DLD1 (cell line): ENCODE measurements around the gene CYP2A6.
"Not testable (repeated sequence)": the region's sequence is repeated elsewhere in the genome, so short reads cannot be mapped to it uniquely, and the experiment has no call there.

Experiments
- in situ Hi-C: cut with HindIII; loops from 2 replicates; pipeline ENCODE4 v1.10.0; 2017; ENCODE audit warnings: low sequenced_read_pairs

The CYP2A6 gene, protein sequence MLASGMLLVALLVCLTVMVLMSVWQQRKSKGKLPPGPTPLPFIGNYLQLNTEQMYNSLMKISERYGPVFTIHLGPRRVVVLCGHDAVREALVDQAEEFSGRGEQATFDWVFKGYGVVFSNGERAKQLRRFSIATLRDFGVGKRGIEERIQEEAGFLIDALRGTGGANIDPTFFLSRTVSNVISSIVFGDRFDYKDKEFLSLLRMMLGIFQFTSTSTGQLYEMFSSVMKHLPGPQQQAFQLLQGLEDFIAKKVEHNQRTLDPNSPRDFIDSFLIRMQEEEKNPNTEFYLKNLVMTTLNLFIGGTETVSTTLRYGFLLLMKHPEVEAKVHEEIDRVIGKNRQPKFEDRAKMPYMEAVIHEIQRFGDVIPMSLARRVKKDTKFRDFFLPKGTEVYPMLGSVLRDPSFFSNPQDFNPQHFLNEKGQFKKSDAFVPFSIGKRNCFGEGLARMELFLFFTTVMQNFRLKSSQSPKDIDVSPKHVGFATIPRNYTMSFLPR

DNA sequence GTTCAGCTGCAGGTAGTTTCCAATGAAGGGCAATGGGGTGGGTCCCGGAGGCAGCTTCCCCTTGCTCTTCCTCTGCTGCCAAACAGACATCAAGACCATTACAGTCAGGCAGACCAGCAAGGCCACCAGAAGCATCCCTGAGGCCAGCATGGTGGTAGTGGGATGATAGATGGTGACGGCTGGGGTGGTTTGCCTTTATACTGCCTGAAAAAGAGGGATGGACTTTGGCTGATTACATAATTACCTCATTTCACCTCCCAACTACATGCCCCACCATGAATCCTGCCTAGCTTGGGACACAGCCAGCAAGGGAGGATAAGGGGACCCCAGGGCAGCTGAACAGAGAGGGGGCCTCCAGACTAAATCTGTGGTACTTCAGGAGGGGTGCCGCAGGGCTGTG, at the start of gene CYP2A6:
TSS of gene CYP2A6 (minus strand) at position 171 of the 400 bp plus-strand sequence. CDS start at position 150, 21 bp downstream.
- in situ Hi-C loops = not testable (repeated sequence)

DNA sequence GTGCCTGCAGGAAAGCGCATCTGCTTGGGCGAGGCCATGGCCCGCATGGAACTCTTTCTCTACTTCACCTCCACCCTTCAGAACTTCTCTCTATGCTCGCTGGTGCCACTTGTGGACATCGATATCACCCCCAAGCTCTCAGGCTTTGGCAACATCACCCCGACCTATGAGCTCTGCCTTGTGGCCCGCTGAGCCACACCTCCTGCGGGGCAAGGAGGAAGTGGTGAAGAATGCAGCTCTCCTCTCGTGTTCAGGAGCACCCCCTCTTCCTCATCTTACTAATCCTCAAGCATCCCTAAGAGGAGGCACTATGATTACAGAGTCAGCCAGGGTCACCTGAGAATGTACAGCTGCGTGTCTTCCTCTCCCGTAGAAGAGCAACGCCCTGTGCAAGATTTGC, 49.7 kb upstream of the CYP2A6 start:
- in situ Hi-C loops = not testable (repeated sequence)

DNA sequence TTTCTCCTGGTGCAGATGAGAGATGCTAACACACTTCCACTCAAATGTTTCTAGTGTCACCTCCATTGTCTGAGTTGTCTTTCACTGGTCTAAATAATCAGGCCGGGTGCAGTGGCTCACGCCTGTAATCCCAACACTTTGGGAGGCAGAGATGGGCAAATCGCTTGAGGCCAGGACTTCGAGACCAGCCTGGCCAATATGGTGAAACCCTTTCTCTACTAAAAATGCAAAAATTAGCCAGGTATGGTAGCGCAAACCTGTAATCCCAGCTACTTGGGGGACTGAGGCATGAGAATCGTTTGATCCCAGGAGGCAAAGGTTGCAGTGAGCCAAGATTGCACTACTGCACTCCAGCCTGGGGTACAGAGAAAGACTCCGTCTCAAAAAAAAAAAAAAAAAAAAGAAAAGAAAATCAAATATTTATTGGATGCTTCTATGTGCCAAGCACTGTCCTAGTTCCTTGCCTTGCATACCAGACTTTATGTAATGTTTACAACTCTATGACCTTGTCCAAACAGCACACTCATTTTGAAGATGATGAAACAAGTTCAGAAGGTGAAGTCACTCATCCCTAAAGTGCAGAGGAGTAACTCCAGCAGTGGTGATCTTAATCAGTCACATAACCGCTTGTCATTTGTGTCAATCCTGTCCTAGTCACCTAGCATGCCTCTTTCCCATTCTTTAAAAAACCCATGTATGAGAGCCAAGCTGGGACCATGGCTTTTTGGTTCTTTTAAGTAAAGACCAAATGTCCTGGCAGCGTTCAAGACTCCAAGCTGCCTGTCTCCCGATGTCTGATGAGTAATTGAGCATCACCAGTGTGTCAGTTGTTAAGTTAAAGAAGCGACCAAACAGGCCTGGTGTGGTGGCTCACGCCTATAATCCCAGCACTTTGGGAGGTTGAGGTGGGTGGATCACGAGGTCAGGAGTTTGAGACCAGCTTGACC, 46.9 kb upstream of the CYP2A6 start:
- in situ Hi-C loops = not testable (repeated sequence)

DNA sequence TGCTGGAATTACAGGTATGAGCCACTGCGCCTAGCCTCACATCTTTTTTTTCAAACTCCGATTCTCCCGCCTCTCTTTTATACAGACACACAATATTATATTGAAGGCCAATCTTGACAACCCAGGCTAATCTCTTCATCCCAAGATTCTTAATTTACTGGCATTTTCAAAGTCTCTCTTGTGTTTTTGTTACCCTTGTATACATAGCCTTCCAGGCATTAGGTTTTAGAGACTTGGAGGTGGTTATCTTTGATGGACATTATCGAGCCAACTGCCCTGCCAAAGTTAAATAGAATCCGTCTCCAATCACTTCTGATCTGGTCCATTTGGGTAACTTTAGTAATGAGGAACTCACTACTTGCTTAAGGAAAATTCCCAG, 46.2 kb upstream of the CYP2A6 start:
- in situ Hi-C loops = no loop called here

DNA sequence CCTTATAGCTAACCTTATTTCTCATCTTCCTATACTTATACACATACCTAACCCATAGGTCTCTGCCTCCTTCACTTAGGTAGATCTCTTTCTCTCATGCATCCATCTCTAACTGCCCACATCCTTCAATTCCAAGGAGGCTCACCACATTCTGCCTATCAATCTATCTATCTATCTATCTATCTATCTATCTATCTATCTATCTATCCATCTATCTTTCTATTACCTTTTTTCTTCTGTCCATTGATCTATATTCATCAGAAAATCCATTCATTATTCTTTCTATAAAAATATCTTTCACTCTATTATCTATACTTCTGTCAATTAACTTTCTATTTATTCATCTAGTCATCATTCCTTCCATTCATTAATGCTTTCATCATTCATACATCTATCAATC, 42.9 kb upstream of the CYP2A6 start:
- in situ Hi-C loops = no loop called here

DNA sequence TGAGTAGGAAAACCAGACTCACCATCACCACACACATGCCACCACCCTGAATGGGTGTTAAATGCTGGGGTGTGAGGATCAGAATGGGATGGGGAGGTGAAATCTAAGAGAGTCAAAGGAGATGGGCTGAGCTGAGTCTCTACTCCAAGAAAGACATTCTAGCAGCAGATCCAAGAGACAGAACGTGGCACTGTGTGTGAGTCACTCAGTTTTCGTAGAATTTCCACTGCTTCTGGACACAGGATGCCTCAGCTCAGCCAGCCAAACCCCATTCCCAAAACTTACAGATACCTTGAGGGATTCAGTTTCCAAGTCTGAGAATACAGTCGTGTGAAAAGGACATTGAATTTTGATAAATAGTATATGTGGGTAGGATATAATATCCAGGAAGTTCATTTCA, 39.1 kb upstream of the CYP2A6 start:
- in situ Hi-C loops = no loop called here

DNA sequence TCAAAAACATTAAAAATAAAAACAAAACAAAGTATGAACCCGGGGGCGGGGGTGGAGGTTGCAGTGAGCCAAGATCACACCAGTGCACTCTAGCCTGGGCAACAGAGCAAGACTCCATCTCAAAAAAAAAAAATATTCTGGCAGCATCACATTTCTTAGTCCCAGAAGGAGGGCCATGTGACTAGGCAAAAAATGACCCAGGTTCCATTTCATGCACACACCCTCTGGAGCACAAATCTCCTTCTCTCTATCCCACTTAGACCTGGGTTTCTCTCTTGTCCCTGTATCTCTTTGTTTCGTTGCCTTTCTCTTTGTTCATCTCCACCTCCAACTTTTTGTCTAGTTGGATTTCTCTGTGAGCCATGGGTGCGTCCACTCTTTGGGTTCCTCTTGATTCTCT, 37.9 kb upstream of the CYP2A6 start:
- in situ Hi-C loops = no loop called here

DNA sequence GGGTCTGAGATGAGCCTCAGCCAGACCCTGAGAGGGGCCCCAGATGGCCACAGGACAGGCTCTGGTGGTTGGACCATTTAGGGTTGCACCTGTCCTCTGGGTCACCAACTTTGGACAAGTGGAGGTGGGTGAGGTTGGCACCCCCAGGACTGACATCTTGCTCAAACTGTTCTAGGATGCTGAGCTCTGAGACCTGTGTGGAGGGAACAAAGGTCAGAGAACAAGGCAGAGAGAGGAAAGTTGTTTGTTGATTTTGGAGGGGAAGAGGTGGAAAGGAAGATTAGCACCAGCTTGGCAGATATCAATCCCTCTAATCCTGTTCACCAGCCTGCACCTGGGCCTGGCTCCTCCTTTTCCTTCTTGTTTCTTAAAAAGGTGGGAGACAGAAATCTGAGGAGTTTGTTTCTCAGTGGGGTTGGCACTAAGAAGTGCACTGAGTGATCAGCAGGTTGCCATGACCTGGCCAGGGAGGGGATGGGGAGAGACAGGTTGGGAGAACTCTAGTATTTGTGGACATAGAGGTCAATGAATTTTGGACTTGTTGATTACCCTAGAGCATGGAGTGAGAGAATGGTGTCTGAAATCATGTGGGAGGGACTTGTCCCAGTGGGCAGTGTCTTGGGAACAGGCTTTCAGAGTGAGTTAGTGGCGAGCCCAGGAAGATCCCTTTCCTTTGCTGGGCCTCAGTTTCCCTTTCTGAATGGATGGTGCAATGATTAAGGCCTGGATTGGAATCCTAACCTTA, 34.1 kb upstream of the CYP2A6 start:
- in situ Hi-C loops = not testable (repeated sequence)

DNA sequence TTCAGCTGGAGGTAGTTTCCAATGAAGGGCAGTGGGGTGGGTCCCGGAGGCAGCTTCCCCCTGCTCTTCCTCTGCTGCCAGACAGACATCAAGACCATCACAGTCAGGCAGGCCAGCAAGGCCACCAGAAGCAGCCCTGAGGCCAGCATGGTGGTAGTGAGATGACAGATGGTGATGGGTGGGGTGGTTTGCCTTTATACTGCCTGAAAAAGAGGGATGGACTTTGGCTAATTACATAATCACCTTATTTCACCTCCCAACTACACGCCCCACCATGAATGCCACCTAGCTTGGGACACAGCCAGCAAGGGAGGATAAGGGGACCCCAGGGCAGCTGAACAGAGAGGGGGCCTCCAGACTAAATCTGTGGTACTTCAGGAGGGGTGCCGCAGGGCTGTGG, 31.8 kb upstream of the CYP2A6 start, which contains the start of gene CYP2A7:
TSS of gene CYP2A7 (minus strand) at position 170 of the 400 bp plus-strand sequence. CDS start at position 149, 21 bp downstream.
- in situ Hi-C loops = not testable (repeated sequence)

DNA sequence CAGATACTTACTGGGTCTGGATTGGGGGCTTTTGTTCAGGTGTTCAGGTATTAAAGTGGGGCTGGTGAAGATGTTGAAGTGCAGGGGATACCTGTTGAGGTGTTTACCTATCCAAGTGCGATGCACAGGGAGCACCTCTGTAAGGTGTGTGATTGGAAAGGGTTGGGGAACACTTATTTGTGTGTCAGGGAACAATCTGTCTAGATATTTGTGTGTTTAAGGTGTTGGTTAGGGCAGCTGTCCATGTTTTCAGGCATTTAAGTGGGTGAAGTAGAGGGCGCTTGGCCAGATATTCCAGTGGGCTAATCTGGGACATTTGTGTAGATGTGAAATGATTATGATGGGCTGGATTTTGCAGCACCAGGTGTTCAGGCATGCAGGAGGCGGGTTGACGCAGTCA, 29.1 kb upstream of the CYP2A6 start:
- in situ Hi-C loops = not testable (repeated sequence)

DNA sequence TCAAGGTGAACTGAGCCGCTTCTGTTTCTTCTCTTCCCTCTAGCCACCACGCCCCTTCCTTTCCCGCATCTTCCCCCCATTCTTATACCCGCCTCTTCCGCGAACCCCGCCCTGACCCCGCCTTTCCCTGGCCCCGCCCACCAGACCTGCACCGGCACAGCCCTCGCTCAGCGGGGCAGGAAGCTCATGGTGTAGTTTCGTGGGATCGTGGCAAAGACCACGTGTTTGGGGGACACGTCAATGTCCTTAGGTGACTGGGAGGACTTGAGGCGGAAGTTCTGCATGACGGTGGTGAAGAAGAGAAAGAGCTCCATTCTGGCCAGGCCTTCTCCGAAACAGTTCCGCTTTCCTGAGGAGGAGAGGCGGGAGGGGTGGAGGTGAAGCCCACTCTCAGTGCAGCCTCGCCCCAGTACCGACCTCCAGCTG, 25.3 kb upstream of the CYP2A6 start:
- in situ Hi-C loops = not testable (repeated sequence)

DNA sequence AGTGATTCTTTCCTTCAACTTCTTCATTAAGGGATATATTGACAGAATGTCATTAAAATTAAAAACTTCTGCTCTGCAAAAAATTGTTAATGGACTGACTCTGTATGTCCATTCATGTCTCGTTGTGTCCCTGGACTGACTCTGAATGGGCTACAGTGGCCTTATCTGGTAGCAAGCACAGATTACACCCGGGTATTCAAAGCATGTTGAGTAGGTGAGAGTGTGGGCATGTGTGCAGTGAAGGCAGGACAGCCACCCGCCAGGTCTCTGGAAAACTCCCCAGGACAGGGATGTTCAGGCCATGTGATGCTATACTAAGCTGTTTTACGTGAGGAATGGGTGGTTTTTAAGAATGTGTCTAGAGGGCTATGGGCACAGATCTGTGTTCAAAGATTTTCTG, 24.6 kb upstream of the CYP2A6 start:
- in situ Hi-C loops = not testable (repeated sequence)

DNA sequence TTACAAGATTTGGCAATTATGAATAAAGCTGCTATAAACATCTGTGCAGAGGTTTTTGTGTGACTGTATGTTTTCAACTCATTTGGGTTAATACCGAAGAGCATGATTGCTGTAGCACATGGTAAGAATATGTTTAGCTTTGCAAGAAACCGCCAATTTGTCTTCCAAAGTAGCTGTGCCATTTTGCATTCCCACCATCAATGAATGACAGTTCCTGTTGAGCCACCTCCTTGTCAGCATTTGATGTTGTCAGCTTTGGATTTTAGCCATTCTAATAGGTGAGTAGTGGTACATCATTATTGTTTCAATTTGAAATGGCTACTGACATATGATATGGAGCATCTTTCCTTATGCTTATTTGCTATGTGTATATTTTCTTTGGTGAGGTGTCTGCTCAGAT, 23.6 kb upstream of the CYP2A6 start:
- in situ Hi-C loops = not testable (repeated sequence)

DNA sequence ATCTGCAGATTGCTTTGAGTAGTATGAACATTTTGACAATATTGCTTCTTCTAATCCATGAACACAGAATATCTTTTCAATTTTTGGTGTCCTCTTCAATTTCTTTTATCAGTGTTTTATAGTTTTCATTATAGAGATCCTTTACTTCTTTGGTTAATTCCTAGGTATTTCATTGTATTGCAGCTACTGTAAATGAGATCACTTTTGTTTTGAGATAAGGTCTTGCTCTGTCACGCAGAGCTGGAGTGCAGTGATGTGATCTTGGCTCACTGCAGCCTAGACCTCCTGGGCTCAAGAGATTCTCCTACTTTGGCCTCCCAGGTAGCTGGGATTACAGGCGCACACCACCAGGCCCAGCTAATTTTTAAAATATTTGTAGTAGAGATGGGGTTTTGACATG, 22.0 kb upstream of the CYP2A6 start:
- in situ Hi-C loops = no loop called here

DNA sequence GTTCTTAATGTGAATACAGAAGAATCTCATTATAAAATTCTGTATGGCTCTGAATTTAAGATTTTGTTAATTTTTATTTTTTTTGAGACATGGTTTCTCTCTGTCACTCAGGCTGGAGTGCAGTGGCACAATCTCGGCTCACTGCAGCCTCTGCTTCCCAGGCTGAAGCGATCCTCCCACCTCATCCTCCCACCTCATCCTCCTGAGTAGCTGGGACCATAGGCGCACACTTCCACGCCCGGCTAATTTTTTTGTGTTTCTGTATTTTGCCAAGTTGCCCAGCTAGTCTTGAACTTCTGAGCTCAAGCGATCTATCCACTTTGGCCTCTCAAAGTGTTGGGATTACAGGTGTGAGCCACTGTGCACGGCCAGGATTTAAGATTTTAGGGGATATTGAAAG, 17.5 kb upstream of the CYP2A6 start:
- in situ Hi-C loops = no loop called here

DNA sequence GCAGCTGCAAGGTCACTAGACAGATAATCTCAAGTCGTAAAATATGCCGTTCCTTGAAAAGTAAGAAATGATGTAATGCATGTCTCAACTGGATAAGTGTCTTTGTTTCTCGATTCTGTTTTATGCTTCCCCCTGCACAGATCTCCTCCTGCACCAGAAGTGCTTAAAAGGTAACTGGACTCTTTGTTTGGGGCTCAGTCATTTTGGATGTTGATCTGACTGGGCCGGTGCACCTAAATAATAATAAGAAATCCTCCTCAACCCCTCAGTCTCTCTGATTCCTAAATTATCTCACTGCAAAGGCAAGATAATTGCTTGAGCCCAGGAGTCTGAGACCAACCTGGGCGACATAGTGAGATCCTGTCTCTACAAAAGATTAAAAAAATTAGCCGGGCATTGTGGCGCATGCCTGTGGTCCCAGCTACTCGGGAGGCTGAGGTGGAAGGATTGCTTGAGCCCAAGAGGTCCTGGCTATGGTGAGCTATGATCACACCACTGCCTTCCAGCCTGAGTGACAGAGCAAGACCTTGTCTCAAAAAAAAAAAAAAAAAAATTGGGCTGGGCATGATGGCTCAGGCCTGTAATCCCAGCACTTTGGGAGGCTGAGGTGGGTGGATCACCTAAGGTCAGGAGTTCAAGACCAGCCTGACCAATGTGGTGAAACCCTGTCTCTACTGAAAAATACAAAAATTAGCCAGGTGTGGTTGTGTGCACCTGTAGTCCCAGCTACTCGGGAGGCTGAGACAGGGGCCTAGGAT, 14.7 kb upstream of the CYP2A6 start:
- in situ Hi-C loops = not testable (repeated sequence)

DNA sequence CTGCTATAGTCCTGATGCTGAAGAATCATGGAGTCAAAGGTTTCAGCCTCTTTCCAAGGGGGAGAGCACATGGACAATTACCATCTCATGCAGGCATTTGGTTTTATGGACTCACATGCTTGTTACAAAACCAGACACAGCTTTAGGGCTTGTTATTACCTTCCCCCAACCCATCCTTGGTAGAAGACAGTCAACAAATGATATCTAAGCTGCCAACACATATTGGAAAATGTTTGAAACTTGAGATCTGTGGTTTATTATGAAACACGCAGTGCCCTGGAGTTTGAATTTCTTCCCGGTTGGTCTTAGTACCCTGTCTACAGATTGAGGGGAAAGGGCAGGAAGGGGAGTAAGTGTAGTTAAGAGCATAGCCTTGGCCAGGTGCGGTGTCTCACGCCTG, 12.5 kb upstream of the CYP2A6 start:
- in situ Hi-C loops = no loop called here

DNA sequence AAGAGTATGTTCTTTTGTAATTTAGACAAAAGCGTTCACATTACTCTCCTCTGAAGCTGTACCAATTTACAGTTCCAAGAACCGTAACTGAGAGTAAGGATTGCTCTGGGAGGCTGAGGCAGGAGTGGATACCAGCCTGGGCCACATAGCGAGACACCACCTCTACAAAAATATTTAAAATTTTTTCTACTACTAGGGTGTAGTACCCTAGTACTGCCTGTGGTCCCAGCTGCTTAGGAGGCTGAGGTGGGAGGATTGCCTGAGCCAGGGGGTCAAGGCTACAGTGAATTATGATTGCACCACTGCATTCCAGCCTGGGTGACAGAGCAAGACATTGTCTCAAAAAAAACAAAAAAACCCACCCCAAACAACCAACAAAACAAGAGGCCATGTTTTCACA, 12.1 kb upstream of the CYP2A6 start:
- in situ Hi-C loops = no loop called here

DNA sequence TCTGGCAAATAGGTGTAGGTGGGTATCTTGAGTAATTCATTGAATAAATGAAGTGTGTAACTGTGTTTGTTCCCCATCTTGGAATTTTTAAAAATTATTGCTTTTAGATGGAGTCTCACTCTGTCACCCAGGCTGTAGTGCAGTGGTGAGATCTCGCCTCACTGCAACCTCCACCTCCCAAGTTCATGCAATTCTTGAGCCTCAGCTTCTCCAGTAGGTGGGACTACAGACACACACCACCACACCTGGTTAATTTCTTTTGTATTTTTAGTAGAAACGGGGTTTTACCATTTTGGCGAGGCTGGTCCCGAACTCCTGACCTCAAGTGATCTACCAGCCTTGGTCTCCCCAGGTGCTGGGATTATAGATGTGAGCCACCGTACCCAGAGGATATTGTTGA, 7.9 kb upstream of the CYP2A6 start:
- in situ Hi-C loops = no loop called here
